IgD-negative memory B cell (primary cell): ENCODE measurements around the gene CASK. TPM values are rescaled to one million over a fixed set of nuclear protein-coding genes. Genes with fewer than 3 reads are reported as not detected.
"Not testable (repeated sequence)": the region's sequence is repeated elsewhere in the genome, so short reads cannot be mapped to it uniquely, and the experiment has no call there.

Experiments
- H3K27ac Mint-ChIP-seq, 3 donors: one replicate each; pipeline ENCODE4 v1.8.0; 2020 to 2022; ENCODE audit warnings: mild to moderate bottlenecking in 3 of 3, mixed read lengths in 3 of 3, moderate library complexity in 1 of 3
- H3K27me3 Mint-ChIP-seq: one replicate; pipeline ENCODE4 v1.8.0; 2021; ENCODE audit warnings: mixed read lengths
- H3K36me3 Mint-ChIP-seq: one replicate; pipeline ENCODE4 v1.8.0; 2020; ENCODE audit warnings: mild to moderate bottlenecking, mixed read lengths
- H3K4me1 Mint-ChIP-seq, 3 donors: one replicate each; pipeline ENCODE4 v1.8.0; 2020 to 2022; ENCODE audit warnings: mixed read lengths in 3 of 3, mild to moderate bottlenecking in 1 of 3
- H3K4me3 Mint-ChIP-seq, 4 donors: one replicate each; pipeline ENCODE4 v1.8.0; 2020 to 2022; ENCODE audit warnings: mild to moderate bottlenecking in 4 of 4, mixed read lengths in 4 of 4, moderate library complexity in 3 of 4
- H3K9me3 Mint-ChIP-seq, 3 donors: one replicate each; pipeline ENCODE4 v1.8.0; 2020 to 2021; ENCODE audit warnings: mixed read lengths in 3 of 3, mild to moderate bottlenecking in 1 of 3
- polyA plus RNA-seq: library from polyadenylated mRNA; unstranded; fragments of 300-500 nt; fragmentation: Illumina TruSeq; gene quantifications from one replicate; pipeline ENCODE4 v1.2.3, GENCODE V29; 2021

CASK gene
- polyA plus RNA-seq, 1 donor from 2014 or later, result 4.3 TPM

DNA sequence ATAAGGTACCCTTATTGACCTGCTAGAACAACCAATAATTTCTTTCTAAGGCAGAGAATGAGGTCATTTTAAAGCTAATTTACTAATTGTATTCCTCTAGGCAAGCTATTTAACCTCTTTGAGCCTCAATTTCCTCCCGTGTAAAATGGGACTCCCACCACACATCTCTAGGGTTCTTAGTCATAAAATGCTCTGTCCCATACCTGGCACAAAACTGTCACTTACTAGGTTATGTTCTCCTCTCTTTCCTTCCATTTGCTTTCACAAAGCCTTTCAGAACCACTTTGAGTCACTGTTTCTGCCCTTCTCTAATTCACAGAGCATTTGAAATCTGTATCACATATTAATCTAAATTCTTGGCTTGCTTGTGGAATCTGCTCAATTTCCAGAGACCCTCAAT, 201.8 kb downstream of the CASK start:
- Mint-ChIP-seq H3K27ac (peak overlapping the region in 1 of 3 donors; percentile 3), H3K4me3 (peak overlapping the region in 1 of 4 donors; percentile 18), H3K9me3 (peaks cover 0 to 6% (median 5%) of the 10 kb centered on the region in 3 donors), H3K4me1 (peaks cover 27 to 49% (median 44%) of the 10 kb centered on the region in 3 donors), H3K27me3 (peaks cover 14% of the 10 kb centered on the region), H3K36me3 (no peaks in the 10 kb centered on the region)

DNA sequence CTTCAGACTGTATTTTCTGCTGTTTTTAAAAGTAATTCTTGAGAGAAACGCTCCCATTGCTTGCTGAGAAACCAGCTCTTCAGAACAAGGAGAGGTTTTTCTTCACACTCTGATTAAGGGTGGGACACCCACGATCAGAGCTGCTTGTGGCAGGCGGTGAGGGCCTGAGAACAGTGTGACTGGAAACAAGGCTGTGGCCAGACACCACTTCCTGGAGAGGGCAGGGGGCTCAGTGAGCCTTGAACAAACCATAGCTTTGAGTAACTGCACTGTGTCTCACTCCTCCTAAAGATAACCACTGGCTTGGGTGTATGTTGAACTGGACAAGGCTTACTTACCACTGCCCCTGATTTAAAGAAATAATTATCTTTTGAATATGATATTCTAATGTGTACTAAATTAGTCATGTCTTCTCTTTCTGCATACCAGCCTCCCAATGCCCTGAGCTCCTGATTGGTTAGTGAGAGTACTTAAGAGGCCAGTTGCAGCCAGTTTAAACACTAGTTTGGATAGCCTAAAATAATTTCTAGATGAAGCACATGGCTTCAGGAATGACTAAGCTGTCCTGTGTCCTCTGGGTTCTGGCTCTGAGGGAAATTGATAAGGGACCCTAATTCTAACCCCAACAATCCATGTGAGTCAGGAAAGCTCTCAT, 203.1 kb downstream of the CASK start:
- H3K4me1 Mint-ChIP-seq, result peaks cover 27 to 54% (median 46%) of the 10 kb centered on the region in 3 donors

DNA sequence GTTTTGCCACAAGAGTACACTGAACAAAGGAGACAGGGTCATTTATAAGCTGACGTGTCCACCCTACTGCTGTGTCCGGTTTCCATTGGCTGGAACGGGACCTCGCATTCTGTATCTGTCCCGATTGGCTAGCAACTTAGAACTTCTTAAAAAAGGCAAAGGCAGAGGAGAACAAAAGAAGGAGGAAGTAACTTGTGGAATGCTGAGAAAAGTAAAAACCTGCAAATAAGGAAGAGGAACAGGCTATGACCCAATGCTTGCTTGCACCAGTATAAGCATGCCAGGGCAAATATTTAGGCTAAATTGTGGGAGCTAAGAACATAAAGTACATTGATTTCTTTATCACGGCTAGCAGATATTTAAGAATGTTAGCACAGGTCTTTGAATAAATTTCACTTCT, 203.7 kb downstream of the CASK start:
- H3K36me3 Mint-ChIP-seq, H3K9me3 Mint-ChIP-seq: not testable (repeated sequence)
- Mint-ChIP-seq H3K27me3 (peaks cover 14% of the 10 kb centered on the region), H3K4me1 (peaks cover 27 to 54% (median 46%) of the 10 kb centered on the region in 3 donors), H3K4me3 (peak overlapping the region in 2 of 4 donors; percentile 63 to 90), H3K27ac (peak overlapping the region in 2 of 3 donors; percentile 16 to 73)

More for the DNA sequence above, 203.1 kb downstream of the CASK start:
- peaks cover 14% of the 10 kb centered on the region for H3K27me3 Mint-ChIP-seq
- peak overlapping the region in 2 of 3 donors; percentile 16 to 73 for H3K27ac Mint-ChIP-seq
- H3K36me3 Mint-ChIP-seq, result no peaks in the 10 kb centered on the region
- H3K4me3 Mint-ChIP-seq, result peak overlapping the region in 2 of 4 donors; percentile 63 to 90
- peaks cover 0 to 6% (median 5%) of the 10 kb centered on the region in 3 donors for H3K9me3 Mint-ChIP-seq

DNA sequence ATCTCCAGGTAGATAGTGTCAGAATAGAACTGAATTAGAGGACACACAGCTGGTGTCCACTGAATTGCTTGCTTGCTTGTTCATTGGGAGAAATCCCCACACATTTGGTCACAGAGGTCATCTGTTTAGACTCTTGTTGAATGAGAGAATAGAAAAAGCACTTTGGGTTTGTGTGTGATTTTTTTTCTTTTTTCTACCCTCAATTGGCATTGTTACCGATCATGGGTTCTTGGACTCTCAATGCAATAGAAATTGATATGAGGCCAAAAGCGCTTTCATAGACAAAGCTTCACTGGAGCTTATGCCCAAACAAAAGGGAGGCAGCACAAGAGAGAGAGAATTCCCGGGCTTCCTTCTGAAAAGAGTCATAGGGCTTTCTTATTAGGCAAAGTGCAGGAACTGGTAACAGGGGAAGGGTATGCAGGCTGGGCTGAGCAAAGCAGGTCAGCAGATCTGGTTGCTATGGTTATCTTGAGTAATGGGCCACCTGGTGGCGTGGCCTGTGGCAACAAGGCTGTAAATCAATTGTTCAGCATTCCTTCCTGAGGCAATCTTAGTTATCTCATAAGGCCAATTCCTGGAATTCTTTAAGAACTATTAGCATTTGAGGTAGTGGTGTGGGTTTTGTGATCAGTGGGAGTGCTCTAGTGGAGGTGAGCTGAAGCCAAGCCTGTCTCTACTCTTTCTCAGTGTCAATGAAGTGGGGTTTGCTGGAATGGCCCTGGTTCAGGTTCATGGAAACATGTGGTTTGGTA, 204.7 kb downstream of the CASK start:
- Mint-ChIP-seq H3K4me1 (peaks cover 21 to 46% (median 40%) of the 10 kb centered on the region in 3 donors), H3K4me3 (peak overlapping the region in 1 of 4 donors; percentile 73), H3K9me3 (peaks cover 0 to 6% (median 5%) of the 10 kb centered on the region in 3 donors), H3K27ac (peak overlapping the region in 1 of 3 donors; percentile 35), H3K36me3 (peaks cover 3% of the 10 kb centered on the region), H3K27me3 (peaks cover 14% of the 10 kb centered on the region)

DNA sequence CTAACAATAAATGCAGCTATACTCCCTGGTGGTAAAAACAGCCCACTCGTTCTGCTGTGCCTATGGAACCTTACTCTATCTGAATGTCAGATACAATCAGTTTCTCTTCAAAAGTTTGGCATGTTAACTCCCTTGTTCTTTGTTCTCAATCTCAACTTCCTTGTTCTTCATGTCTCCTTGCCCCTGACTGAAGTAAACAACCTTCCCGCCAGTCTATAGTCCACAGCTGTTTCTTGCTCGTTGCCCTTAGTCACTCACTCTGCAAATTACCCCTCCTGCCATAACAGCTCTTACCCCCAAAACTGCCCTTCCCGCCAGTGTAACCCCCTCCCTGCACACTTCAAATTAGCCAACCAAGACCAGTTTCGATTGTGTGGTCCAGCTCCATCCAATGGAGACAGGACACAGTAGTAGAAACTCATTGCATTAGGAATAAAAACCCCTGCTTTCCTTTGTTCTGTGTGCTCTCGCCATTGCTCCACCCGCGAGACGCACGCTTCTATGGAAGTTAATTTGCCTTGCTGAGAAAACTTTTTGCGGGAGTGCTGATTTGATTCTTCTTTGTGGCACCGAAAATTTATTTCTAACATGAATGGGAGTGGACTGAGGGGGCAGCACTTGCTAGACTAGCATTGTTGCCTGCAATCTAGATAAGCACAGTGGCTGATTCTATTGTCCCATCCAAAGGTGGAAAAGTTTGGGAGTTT, 206.4 kb downstream of the CASK start:
- Mint-ChIP-seq H3K4me3 (peak overlapping the region in 2 of 4 donors; percentile 60 to 67), H3K27me3 (peaks cover 14% of the 10 kb centered on the region), H3K4me1 (peaks cover 14 to 30% (median 26%) of the 10 kb centered on the region in 3 donors), H3K27ac (peak overlapping the region in 1 of 3 donors; percentile 9), H3K36me3 (peaks cover 3% of the 10 kb centered on the region), H3K9me3 (peaks cover 0 to 6% (median 5%) of the 10 kb centered on the region in 3 donors)

DNA sequence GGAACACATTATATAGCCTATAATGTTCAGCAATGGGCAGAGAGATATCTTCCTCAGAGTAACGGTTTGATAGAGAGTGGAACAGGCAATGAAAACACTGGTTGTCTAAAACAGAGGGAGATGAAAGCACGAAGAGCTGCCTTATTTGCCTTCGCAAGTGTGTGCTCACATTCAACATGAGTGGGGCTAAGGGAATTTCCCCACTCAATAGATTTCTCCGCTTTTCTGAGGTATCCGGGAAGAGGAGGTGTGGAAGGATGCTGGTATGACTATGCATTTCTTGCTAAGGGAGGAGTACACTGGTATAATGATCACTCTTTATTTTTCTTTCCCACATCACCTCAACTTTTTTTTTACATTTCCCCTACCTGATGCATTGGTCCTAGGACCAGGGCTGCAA, 207.1 kb downstream of the CASK start:
- H3K4me3 Mint-ChIP-seq, result no peak overlapping the region
- peaks cover 10 to 24% (median 20%) of the 10 kb centered on the region in 3 donors for H3K4me1 Mint-ChIP-seq
- H3K27me3 Mint-ChIP-seq, result peaks cover 8% of the 10 kb centered on the region
- H3K27ac Mint-ChIP-seq, result no peak overlapping the region
- peaks cover 3% of the 10 kb centered on the region for H3K36me3 Mint-ChIP-seq
- peaks cover 0 to 6% (median 5%) of the 10 kb centered on the region in 3 donors for H3K9me3 Mint-ChIP-seq

DNA sequence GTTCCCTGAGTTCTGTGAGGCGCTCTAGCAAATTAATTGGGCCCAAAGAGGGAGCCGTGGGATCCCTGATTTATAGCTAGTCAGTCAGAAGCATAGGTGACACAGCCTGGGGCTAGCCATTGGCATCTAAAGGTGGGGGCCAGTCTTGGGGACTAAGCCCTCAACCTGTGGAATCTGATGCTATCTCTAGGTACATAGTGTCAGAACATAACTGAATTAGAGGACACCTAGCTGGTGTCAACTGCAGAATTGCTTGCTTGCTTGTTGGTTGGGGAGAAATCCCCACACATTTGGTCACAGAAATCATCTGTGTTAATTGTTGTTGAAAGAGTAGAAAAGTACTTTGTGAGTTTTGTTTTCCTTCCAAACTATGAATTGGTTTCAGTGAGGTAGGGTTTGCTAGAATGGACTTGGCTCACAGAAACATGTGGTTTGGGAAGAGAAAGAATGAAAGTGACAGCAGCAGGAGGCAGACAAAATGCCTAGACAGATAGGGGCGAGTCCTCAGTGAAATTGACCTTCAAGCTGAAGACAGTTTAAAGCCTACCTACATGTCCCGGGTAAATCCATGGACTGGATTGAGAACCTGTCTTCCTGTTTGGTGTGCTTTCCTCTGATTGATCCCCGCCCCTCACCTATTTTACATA, 212.2 kb downstream of the CASK start:
- Mint-ChIP-seq H3K27me3 (peaks cover 13% of the 10 kb centered on the region), H3K4me3 (no peak overlapping the region), H3K27ac (no peak overlapping the region), H3K4me1 (peaks cover 11 to 25% (median 13%) of the 10 kb centered on the region in 3 donors), H3K9me3 (no peaks in the 10 kb centered on the region), H3K36me3 (peaks cover 3% of the 10 kb centered on the region)

DNA sequence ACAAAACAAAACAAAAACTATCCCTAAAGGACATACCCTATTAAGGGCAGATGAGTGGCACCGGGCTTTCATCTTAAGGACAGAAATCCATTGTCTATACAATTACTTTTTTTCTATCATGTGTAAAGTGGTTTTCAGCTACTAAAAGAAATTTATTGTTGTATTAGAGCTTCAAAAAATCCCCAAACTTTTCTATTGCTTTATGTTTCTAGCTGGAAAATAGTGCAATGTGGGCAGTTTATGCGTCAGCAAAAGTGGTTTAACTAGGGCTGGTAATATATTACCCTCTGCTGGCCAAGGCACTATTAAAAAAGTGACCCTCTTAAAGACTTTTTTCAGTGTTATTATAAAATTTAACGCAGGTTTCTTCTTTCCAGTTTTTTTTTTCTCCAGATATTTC, 214.9 kb downstream of the CASK start:
- Mint-ChIP-seq H3K4me3 (no peak overlapping the region), H3K27me3 (peaks cover 13% of the 10 kb centered on the region), H3K36me3 (peaks cover 3% of the 10 kb centered on the region), H3K9me3 (no peaks in the 10 kb centered on the region), H3K4me1 (peaks cover 23 to 39% (median 29%) of the 10 kb centered on the region in 3 donors), H3K27ac (peak overlapping the region in 1 of 3 donors; percentile 39)

DNA sequence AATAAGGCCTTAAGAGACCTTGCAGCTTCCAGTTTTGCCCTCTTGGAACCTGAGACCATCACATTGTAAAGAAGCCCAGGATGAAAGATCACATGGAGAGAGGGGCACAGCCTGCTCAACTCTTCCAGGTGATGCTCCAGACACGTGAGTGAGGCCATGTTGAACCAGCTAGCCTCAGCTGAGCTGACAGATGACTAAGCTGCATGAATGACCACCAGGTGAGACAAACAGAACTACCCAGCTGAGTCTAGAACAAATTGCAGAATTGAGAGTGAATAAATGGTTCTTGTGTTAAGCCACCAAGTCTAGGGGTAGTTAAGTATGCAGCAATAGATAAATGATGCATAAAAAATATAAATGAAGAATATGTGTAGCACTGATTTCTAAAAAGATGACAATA, 216.1 kb downstream of the CASK start:
- Mint-ChIP-seq H3K27me3 (peaks cover 8% of the 10 kb centered on the region), H3K27ac (peak overlapping the region; percentile 5 to 45 (median 12)), H3K4me1 (peaks cover 28 to 46% (median 33%) of the 10 kb centered on the region in 3 donors), H3K9me3 (no peaks in the 10 kb centered on the region), H3K36me3 (peaks cover 3% of the 10 kb centered on the region), H3K4me3 (peak overlapping the region in 3 of 4 donors; percentile 2 to 84 (median 7))

DNA sequence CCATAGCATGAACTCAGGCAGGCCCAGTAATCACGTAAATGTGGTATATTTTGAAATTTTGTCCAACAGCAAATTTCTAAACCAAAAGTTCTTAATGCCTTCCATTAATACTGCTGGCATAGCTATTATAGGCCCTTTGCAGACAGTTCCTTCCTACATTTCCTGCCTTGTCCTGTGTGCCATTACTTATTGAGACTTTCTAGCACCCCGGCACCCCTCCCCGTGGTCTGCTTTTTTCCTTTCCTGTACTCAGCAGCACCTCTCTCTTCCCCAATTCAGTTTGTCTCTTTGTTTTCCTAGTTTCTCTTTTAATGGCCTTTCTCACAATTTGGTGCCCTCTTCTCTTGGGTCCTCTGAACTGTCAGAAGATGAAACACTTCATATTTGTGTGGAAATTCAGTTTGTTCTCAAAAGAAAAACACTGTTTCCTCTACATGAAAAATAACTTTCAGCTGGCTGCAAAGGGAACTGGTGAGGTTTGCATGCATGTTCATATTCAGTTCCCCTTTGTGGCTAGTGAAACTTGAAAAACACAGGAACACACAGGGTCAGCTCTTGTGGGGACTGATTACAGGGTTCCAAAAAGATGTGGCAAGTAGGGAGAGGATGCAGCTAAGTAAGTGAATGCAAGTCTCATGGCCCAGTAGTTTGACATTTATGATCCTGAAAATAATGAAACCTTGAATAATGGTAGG, 217.5 kb downstream of the CASK start:
- Mint-ChIP-seq H3K36me3 (peaks cover 3% of the 10 kb centered on the region), H3K9me3 (no peaks in the 10 kb centered on the region), H3K4me1 (peaks cover 28 to 46% (median 33%) of the 10 kb centered on the region in 3 donors), H3K27me3 (peaks cover 8% of the 10 kb centered on the region), H3K4me3 (peak overlapping the region; percentile 5 to 92 (median 50)), H3K27ac (peak overlapping the region; percentile 13 to 64 (median 27))

DNA sequence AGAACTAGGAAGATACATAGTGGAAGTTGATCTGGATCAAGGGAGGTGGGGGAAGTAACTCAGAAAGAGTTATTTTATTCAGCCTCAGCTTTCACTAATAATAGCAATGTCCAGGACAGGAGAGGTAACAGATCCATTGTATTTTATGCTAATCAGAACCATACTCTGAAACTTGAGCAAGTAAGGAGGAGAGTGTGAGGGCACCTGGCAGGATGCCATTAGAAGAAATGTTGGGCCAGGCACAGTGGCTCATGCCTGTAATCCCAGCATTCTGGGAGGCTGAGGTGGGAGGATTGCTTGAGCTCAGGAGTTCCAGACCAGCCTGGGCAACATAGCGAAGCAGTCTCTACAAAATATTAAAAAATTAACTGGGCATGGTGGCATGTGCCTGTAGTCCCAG, 218.3 kb downstream of the CASK start:
- H3K27ac Mint-ChIP-seq, result peak overlapping the region in 1 of 3 donors; percentile 74
- H3K4me3 Mint-ChIP-seq, result peak overlapping the region in 2 of 4 donors; percentile 80 to 92
- no peaks in the 10 kb centered on the region for H3K9me3 Mint-ChIP-seq
- H3K36me3 Mint-ChIP-seq, result peaks cover 3% of the 10 kb centered on the region
- peaks cover 8% of the 10 kb centered on the region for H3K27me3 Mint-ChIP-seq
- H3K4me1 Mint-ChIP-seq, result peaks cover 28 to 44% (median 33%) of the 10 kb centered on the region in 3 donors

DNA sequence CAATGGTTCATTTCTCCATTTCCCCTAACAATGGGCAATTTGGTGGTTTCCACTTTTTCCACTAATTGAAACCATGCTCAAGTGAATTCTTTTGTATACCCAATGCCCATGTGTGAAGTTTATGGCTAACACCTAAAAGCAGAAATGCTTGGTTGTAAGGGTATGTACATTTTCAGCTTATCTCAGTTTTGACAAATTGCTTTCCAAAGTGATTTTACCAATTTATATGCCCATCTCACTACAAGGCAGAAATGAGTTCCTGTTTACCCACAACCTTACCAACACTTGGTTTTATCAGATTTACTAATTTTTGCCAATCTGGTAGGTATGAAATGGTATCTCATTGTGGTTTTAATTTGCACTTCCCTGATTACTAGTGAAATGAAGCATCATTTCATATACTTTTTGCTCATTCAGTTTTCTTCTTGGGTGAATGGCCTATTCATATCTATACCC, 219.8 kb downstream of the CASK start:
- H3K27ac Mint-ChIP-seq, result no peak overlapping the region
- H3K4me1 Mint-ChIP-seq, result peaks cover 24 to 36% (median 33%) of the 10 kb centered on the region in 3 donors
- peak overlapping the region in 2 of 4 donors; percentile 10 to 33 for H3K4me3 Mint-ChIP-seq
- H3K9me3 Mint-ChIP-seq, result no peaks in the 10 kb centered on the region
- peaks cover 8% of the 10 kb centered on the region for H3K27me3 Mint-ChIP-seq
- H3K36me3 Mint-ChIP-seq, result peaks cover 3% of the 10 kb centered on the region

DNA sequence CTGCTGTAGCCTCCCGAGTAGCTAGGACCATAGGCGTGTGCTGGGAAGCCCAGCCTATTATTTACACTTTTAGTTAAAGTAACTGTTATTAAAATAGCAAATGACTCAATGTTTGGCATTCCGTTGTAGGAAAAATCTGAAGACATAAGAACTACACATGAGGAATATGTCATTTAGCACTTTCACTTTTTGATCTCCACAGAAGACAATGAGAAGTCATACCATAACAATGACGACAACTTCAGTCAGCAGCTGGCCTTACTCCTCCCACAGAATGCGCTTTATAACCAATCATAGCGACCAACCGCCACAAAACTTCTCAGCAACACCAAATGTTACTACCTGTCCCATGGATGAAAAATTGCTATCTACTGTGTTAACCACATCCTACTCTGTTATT, 227.9 kb downstream of the CASK start:
- H3K4me1 Mint-ChIP-seq, result peaks cover 15 to 26% (median 18%) of the 10 kb centered on the region in 3 donors
- no peak overlapping the region for H3K4me3 Mint-ChIP-seq
- no peaks in the 10 kb centered on the region for H3K36me3 Mint-ChIP-seq
- H3K9me3 Mint-ChIP-seq, result no peaks in the 10 kb centered on the region
- H3K27me3 Mint-ChIP-seq, result peaks cover 2% of the 10 kb centered on the region
- H3K27ac Mint-ChIP-seq, result no peak overlapping the region

DNA sequence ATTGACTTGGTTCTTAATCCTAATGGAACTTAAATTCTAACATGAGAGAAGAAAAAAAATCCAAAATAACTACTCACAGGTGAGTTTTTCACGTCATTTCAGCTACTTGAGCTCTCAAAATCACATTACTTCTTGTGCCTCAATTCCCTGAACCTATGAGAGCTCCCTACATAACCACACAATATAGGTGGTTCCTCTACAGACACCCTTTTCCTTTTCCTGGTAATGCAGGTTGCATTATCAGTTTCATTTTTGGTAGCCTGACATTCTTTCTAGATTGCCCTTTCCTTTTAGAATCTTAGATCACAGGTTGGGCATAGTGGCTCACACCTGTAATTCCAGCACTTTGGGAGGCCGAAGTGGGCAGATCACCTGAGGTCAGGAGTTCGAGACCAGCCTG, 230.3 kb downstream of the CASK start:
- peak overlapping the region in 1 of 4 donors; percentile 12 for H3K4me3 Mint-ChIP-seq
- peaks cover 24 to 35% (median 27%) of the 10 kb centered on the region in 3 donors for H3K4me1 Mint-ChIP-seq
- H3K27me3 Mint-ChIP-seq, result peaks cover 2% of the 10 kb centered on the region
- H3K9me3 Mint-ChIP-seq, result no peaks in the 10 kb centered on the region
- peak overlapping the region in 1 of 3 donors; percentile 17 for H3K27ac Mint-ChIP-seq
- H3K36me3 Mint-ChIP-seq, result no peaks in the 10 kb centered on the region
